SK-N-SH treated with all-trans-retinoic acid at 6 μM for 48 hours (cell line): ENCODE results near the gene KIFBP.

Experiments
- BACH2 ChIP-seq: fragments of 250-450 bp; sonication (Bioruptor Pico); IDR thresholded peaks from 2 replicates; pipeline ENCODE4 v1.9.0; 2021; ENCODE audit warnings: mild to moderate bottlenecking, borderline replicate concordance
- CREB5 ChIP-seq: fragments of 250-450 bp; sonication (Bioruptor Pico); IDR thresholded peaks from 2 replicates; pipeline ENCODE4 v1.5.1; 2020; ENCODE audit warnings: low read depth, mild to moderate bottlenecking, moderate library complexity
- GLIS3 ChIP-seq: fragments of 250-450 bp; sonication (Bioruptor Pico); IDR thresholded peaks from 2 replicates; pipeline ENCODE4 v1.5.0; 2020; ENCODE audit warnings: mild to moderate bottlenecking, moderate library complexity
- ISL1 ChIP-seq: fragments of 250-450 bp; sonication (Bioruptor Pico); IDR thresholded peaks from 2 replicates; pipeline ENCODE4 v2.1.2; 2022; ENCODE audit warnings: mild to moderate bottlenecking, moderate library complexity
- OSR1 ChIP-seq: fragments of 250-450 bp; sonication (Bioruptor Pico); IDR thresholded peaks from 2 replicates; pipeline ENCODE4 v1.8.0; 2022; ENCODE audit warnings: moderate library complexity, mild to moderate bottlenecking, inconsistent platforms
- PATZ1 ChIP-seq: fragments of 250-450 bp; sonication (Bioruptor Pico); IDR thresholded peaks from 2 replicates; pipeline ENCODE4 v1.8.0; 2020; ENCODE audit warnings: mild to moderate bottlenecking, moderate library complexity, borderline replicate concordance
- TOX ChIP-seq: fragments of 250-450 bp; sonication (Bioruptor Pico); IDR thresholded peaks from 2 replicates; pipeline ENCODE4 v1.8.0; 2021; ENCODE audit warnings: mild to moderate bottlenecking, moderate library complexity, borderline replicate concordance

GRCh38 chr10:68981074-68981473, 7.5 kb upstream of the KIFBP start:
- TF ChIP-seq ISL1 (CRISPR knock-in tag) (no peak), BACH2 (CRISPR knock-in tag) (no peak), PATZ1 (no peak), CREB5 (CRISPR knock-in tag) (no peak), GLIS3 (CRISPR knock-in tag) (no peak), OSR1 (CRISPR knock-in tag) (no peak), TOX (CRISPR knock-in tag) (no peak)
